SK-N-SH treated with all-trans-retinoic acid at 6 μM for 48 hours (cell line): Measurements from ENCODE around the gene TPH2.

Source experiments
- ATAC-seq: fragments of 200-7000 bp; cut with Tn5 transposase; 3 replicates; pipeline ENCODE4 v1.9.1; 2020; ENCODE audit warnings: mild to moderate bottlenecking, moderate library complexity
- ARNTL ChIP-seq: fragments of 450-650 bp; formaldehyde crosslinking; IDR thresholded peaks from 2 replicates; pipeline ENCODE4 v1.5.0; 2020; ENCODE audit warnings: low read depth, mild to moderate bottlenecking, moderate library complexity, borderline replicate concordance
- BACH2 ChIP-seq: fragments of 250-450 bp; sonication (Bioruptor Pico); IDR thresholded peaks from 2 replicates; pipeline ENCODE4 v1.9.0; 2021; ENCODE audit warnings: mild to moderate bottlenecking, borderline replicate concordance
- CREB5 ChIP-seq: fragments of 250-450 bp; sonication (Bioruptor Pico); IDR thresholded peaks from 2 replicates; pipeline ENCODE4 v1.5.1; 2020; ENCODE audit warnings: low read depth, mild to moderate bottlenecking, moderate library complexity
- CSDC2 ChIP-seq: fragments of 250-450 bp; sonication (Bioruptor Pico); IDR thresholded peaks from 2 replicates; pipeline ENCODE4 v1.5.0; 2020; ENCODE audit warnings: mild to moderate bottlenecking, moderate library complexity
- CSRNP3 ChIP-seq: fragments of 250-450 bp; sonication (Bioruptor Pico); IDR thresholded peaks from 2 replicates; pipeline ENCODE4 v1.5.1; 2021; ENCODE audit warnings: mild to moderate bottlenecking, moderate library complexity
- ESRRG ChIP-seq: fragments of 250-450 bp; sonication (Bioruptor Pico); IDR thresholded peaks from 2 replicates; pipeline ENCODE4 v1.6.1; 2021; ENCODE audit warnings: mild to moderate bottlenecking
- GLIS3 ChIP-seq: fragments of 250-450 bp; sonication (Bioruptor Pico); IDR thresholded peaks from 2 replicates; pipeline ENCODE4 v1.5.0; 2020; ENCODE audit warnings: mild to moderate bottlenecking, moderate library complexity
- ISL1 ChIP-seq: fragments of 250-450 bp; sonication (Bioruptor Pico); IDR thresholded peaks from 2 replicates; pipeline ENCODE4 v2.1.2; 2022; ENCODE audit warnings: mild to moderate bottlenecking, moderate library complexity
- OSR1 ChIP-seq: fragments of 250-450 bp; sonication (Bioruptor Pico); IDR thresholded peaks from 2 replicates; pipeline ENCODE4 v1.8.0; 2022; ENCODE audit warnings: moderate library complexity, mild to moderate bottlenecking, inconsistent platforms
- PATZ1 ChIP-seq: fragments of 250-450 bp; sonication (Bioruptor Pico); IDR thresholded peaks from 2 replicates; pipeline ENCODE4 v1.8.0; 2020; ENCODE audit warnings: mild to moderate bottlenecking, moderate library complexity, borderline replicate concordance
- PPARA ChIP-seq: fragments of 250-450 bp; sonication (Bioruptor Pico); IDR thresholded peaks from 2 replicates; pipeline ENCODE4 v1.5.0; 2020; ENCODE audit warnings: mild to moderate bottlenecking, borderline replicate concordance
- RARB ChIP-seq: fragments of 250-450 bp; sonication (Bioruptor Pico); IDR thresholded peaks from 2 replicates; pipeline ENCODE4 v1.8.0; 2021; ENCODE audit warnings: mild to moderate bottlenecking, moderate library complexity
- SNAI2 ChIP-seq: fragments of 250-450 bp; sonication (Bioruptor Pico); IDR thresholded peaks from 2 replicates; pipeline ENCODE4 v1.5.0; 2020; ENCODE audit warnings: mild to moderate bottlenecking, moderate library complexity
- TCF4 ChIP-seq: fragments of 250-450 bp; sonication (Bioruptor Pico); IDR thresholded peaks from 2 replicates; pipeline ENCODE4 v1.8.0; 2021; ENCODE audit warnings: mild to moderate bottlenecking, moderate library complexity, borderline replicate concordance
- TOX ChIP-seq: fragments of 250-450 bp; sonication (Bioruptor Pico); IDR thresholded peaks from 2 replicates; pipeline ENCODE4 v1.8.0; 2021; ENCODE audit warnings: mild to moderate bottlenecking, moderate library complexity, borderline replicate concordance
- ZC3H10 ChIP-seq: fragments of 250-450 bp; sonication (Bioruptor Pico); IDR thresholded peaks from 2 replicates; pipeline ENCODE4 v1.5.1; 2021; ENCODE audit warnings: mild to moderate bottlenecking, moderate library complexity
- ZFP3 ChIP-seq: fragments of 250-450 bp; sonication (Bioruptor Pico); IDR thresholded peaks from 2 replicates; pipeline ENCODE4 v1.5.0; 2020; ENCODE audit warnings: mild to moderate bottlenecking, moderate library complexity
- ZFP30 ChIP-seq: fragments of 450-650 bp; formaldehyde crosslinking; IDR thresholded peaks from 2 replicates; pipeline ENCODE4 v1.5.0; 2022; ENCODE audit warnings: mild to moderate bottlenecking, moderate library complexity
- ZNF565 ChIP-seq: fragments of 450-650 bp; formaldehyde crosslinking; conservative IDR thresholded peaks from 2 replicates; pipeline ENCODE4 v1.5.0; 2020; ENCODE audit warnings: low read depth, mild to moderate bottlenecking, moderate library complexity
- ZNF70 ChIP-seq: fragments of 450-650 bp; formaldehyde crosslinking; IDR thresholded peaks from 2 replicates; pipeline ENCODE4 v1.5.0; 2020; ENCODE audit warnings: mild to moderate bottlenecking, moderate library complexity
- ZNF8 ChIP-seq: fragments of 450-650 bp; formaldehyde crosslinking; IDR thresholded peaks from 2 replicates; pipeline ENCODE4 v1.5.0; 2020; ENCODE audit warnings: mild to moderate bottlenecking, moderate library complexity
- TF ChIP-seq, protein P1 (sequence below): fragments of 250-450 bp; sonication (Bioruptor Pico); IDR thresholded peaks from 2 replicates; pipeline ENCODE4 v1.8.0; 2021; ENCODE audit warnings: low read depth, mild to moderate bottlenecking, moderate library complexity, borderline replicate concordance

TPH2 gene

DNA sequence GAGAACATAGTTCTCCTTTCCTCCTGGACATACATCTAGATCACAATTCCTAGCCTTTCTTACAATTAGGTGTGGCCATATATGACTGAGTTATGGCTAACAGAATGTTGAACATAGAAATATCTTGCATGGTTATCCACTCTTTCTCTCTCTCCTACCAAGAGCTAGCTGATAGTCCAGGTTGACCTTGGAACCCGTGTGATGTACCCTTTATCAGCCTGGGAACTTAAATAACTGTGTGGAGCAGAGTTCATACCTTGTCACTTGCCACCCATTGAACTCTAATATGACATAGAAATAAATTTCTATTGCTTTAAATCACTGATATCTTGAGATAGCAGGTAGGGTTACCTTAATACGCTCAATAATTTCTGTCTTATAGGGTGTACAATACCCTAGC, 115.9 kb downstream of the TPH2 start:
- TF ChIP-seq TOX (no peak), ZFP3 (CRISPR knock-in tag) (no peak), ZNF70 (CRISPR knock-in tag) (no peak), ARNTL (CRISPR knock-in tag) (no peak), ZNF565 (CRISPR knock-in tag) (no peak), CSRNP3 (CRISPR knock-in tag) (no peak), GLIS3 (no peak)
- no peak for ATAC-seq

GRCh38 chr12:72057330-72057914, 118.8 kb downstream of the TPH2 start:
- no peak for ATAC-seq
- no peak for TF ChIP-seq ZC3H10 (CRISPR knock-in tag)

- no peak for ATAC-seq
- no peak for TF ChIP-seq CSRNP3 (CRISPR knock-in tag)
- no peak for TF ChIP-seq ZNF565 (CRISPR knock-in tag)
- TF ChIP-seq SNAI2 (CRISPR knock-in tag), result no peak
- no peak for TF ChIP-seq ZNF70 (CRISPR knock-in tag)
- no peak for TF ChIP-seq ESRRG (CRISPR knock-in tag)
- TF ChIP-seq GLIS3, result no peak
- no peak for TF ChIP-seq ZNF8
These were observed 124.4 kb downstream of the TPH2 start for GRCh38 chr12:72063073-72063472.

GRCh38 chr12:72071030-72071429, 132.4 kb downstream of the TPH2 start:
- ATAC-seq, result no peak
- no peak for TF ChIP-seq RARB (CRISPR knock-in tag)
- no peak for TF ChIP-seq TCF4
- TF ChIP-seq OSR1 (CRISPR knock-in tag), result no peak
- TF ChIP-seq CSRNP3 (CRISPR knock-in tag), result no peak
- no peak for TF ChIP-seq BACH2 (CRISPR knock-in tag)

DNA sequence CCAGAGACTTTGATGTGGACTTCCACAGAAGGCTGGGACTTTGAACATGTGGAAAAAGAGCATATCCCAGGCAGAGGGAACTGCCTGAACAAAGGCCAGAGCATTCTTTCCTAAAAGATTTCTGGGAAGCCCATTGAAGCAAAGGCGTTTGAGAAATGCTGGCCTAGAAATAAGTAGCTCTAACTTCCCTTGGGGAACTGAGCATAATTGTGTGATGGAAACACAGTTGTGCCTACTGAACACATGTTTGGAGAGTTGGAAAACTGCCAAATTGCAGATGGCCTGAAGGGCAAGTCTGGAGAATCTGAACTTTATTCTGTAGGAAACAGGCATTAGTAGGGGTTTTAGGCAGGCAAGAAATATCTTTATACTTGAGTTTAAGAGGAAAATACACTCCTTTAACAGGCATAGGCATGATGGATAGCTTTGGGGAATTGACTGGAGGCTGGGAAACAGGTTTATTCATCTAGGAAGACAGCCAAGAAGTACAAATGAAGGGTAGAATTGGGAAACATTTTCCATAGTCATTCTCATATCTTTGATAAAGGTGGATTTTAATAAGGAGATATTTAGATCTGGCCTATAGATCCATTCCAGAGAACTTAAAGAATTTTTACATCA, 134.1 kb downstream of the TPH2 start:
- no peak for ATAC-seq
- no peak for TF ChIP-seq ESRRG (CRISPR knock-in tag)
- TF ChIP-seq TCF4, result no peak
- no peak for TF ChIP-seq PPARA (CRISPR knock-in tag)
- no peak for TF ChIP-seq CSRNP3 (CRISPR knock-in tag)
- TF ChIP-seq BACH2 (CRISPR knock-in tag), result no peak
- no peak for TF ChIP-seq ISL1 (CRISPR knock-in tag)
- TF ChIP-seq TOX, result no peak
- TF ChIP-seq ZFP30, result no peak
- no peak for TF ChIP-seq ZNF8
- TF ChIP-seq SNAI2 (CRISPR knock-in tag), result no peak
- TF ChIP-seq ZNF70 (CRISPR knock-in tag), result no peak
- no peak for TF ChIP-seq ZFP3 (CRISPR knock-in tag)
- TF ChIP-seq, protein P1, sequence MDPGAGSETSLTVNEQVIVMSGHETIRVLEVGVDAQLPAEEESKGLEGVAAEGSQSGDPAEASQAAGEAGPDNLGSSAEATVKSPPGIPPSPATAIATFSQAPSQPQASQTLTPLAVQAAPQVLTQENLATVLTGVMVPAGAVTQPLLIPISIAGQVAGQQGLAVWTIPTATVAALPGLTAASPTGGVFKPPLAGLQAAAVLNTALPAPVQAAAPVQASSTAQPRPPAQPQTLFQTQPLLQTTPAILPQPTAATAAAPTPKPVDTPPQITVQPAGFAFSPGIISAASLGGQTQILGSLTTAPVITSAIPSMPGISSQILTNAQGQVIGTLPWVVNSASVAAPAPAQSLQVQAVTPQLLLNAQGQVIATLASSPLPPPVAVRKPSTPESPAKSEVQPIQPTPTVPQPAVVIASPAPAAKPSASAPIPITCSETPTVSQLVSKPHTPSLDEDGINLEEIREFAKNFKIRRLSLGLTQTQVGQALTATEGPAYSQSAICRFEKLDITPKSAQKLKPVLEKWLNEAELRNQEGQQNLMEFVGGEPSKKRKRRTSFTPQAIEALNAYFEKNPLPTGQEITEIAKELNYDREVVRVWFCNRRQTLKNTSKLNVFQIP (CRISPR knock-in tag), result no peak
- no peak for TF ChIP-seq CREB5 (CRISPR knock-in tag)
- no peak for TF ChIP-seq PATZ1
- no peak for TF ChIP-seq OSR1 (CRISPR knock-in tag)
- TF ChIP-seq GLIS3, result no peak
- no peak for TF ChIP-seq CSDC2
- no peak for TF ChIP-seq RARB (CRISPR knock-in tag)
- no peak for TF ChIP-seq ZNF565 (CRISPR knock-in tag)
- TF ChIP-seq, all 23 proteins: peak for 0
